ENCODE data around the gene ADGRB2.

Gene ADGRB2

DNA sequence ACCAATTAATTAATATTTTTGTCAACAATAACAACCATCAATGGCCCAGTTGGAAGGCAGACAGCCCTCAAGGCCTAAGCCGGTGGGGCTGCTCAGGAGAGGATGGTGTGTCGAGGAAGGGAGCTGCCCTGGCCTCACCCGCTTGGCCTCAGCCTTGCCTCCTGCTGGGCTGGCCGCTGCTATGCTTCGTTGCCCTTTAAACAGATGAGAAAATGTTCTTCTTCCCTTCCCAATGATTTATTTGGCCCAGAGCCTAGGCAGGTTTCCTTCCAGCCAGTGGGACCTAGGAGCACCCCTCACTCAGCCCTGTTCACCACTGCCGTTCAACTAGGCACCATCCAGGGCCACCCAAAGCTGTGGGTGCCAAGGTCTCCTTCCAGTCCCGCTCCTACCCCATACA lies 3.1 kb upstream of the ADGRB2 start:
- no peak for DNase-seq (ENCODE audit: low read depth, low spot score)
- TF ChIP-seq, protein P1, sequence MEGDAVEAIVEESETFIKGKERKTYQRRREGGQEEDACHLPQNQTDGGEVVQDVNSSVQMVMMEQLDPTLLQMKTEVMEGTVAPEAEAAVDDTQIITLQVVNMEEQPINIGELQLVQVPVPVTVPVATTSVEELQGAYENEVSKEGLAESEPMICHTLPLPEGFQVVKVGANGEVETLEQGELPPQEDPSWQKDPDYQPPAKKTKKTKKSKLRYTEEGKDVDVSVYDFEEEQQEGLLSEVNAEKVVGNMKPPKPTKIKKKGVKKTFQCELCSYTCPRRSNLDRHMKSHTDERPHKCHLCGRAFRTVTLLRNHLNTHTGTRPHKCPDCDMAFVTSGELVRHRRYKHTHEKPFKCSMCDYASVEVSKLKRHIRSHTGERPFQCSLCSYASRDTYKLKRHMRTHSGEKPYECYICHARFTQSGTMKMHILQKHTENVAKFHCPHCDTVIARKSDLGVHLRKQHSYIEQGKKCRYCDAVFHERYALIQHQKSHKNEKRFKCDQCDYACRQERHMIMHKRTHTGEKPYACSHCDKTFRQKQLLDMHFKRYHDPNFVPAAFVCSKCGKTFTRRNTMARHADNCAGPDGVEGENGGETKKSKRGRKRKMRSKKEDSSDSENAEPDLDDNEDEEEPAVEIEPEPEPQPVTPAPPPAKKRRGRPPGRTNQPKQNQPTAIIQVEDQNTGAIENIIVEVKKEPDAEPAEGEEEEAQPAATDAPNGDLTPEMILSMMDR (IDR thresholded peaks at IDR 0.05; ENCODE audit: insufficient read depth, low read length, missing control alignments): no peak
- ChIA-PET CTCF (interaction anchor here (1.0 to 3.1 kb wide), 4 partner anchors 12 to 51 kb away, joined by 3 to 21 read pairs (median 4); no protein-coding TSS in a partner anchor), POLR2A (no interaction called here)
- no peak overlapping the region for H3K4me3 ChIP-seq (ENCODE audit: low read depth, low read length)

DNA sequence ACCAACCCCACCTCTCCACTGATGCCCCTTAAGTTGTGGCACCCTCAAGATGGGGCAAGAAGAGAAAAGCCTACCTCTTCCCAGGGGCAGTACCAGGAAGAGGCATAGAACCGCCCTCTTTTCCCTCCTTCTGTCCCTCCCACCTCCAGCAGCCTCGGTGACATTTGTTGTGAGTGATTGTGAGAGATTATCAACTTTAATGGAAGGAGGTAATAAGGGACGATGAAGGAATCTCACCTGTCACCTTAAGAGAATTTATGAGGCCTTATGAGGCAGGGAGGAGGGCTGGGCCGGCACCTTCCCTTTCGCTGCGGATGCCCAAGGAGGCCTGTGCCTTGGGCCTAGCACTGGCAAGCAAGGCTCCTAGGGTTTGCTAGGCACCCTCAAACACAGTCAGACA lies 1.4 kb upstream of the ADGRB2 start:
- ChIA-PET POLR2A (no interaction called here), CTCF (interaction anchor here (1.0 to 3.1 kb wide), 7 partner anchors 9 to 199 kb away, joined by 3 to 21 read pairs (median 5); no protein-coding TSS in a partner anchor)
- TF ChIP-seq, protein P1 (IDR thresholded peaks at IDR 0.05; ENCODE audit: insufficient read depth, low read length, missing control alignments): no peak
- DNase-seq (ENCODE audit: low read depth, low spot score): no peak
- H3K4me3 ChIP-seq (ENCODE audit: low read depth, low read length): no peak overlapping the region

DNA sequence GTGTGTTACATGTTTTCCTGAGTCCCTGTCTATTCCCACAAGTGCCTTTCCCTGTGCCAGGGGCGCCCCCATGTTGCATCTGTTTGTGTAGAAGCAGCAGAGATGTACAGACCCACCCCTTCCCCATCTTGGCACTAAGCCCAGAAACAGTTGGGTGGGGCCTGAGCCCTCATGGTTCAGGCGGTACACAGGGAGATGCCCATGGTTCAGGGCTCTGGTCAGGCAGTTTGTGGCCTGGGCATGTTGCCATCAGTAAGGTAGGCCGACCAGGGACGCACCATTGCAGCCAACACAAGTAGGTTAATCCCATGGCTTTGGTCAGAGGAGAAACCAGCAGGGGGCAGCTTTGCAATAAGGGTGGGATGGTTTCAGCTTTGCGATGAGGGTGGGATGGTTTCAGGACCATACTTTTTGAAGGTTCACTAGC lies 914 bp upstream of the ADGRB2 start:
- CTCF ChIA-PET: interaction anchor here (1.0 to 3.1 kb wide), 5 partner anchors 10 to 199 kb away, joined by 3 to 21 read pairs (median 6); no protein-coding TSS in a partner anchor
- POLR2A ChIA-PET: interaction anchor here (0.7 kb wide), 1 partner anchor 72 kb away, joined by 3 read pairs; no protein-coding TSS in a partner anchor
- peak overlapping the region; percentile 70; the same call in 1 of the 2 replicates for H3K4me3 ChIP-seq (ENCODE audit: low read depth, low read length)
- DNase-seq (ENCODE audit: low read depth, low spot score): no peak
- TF ChIP-seq, protein P1 (IDR thresholded peaks at IDR 0.05; ENCODE audit: insufficient read depth, low read length, missing control alignments): peak; percentile 5

DNA sequence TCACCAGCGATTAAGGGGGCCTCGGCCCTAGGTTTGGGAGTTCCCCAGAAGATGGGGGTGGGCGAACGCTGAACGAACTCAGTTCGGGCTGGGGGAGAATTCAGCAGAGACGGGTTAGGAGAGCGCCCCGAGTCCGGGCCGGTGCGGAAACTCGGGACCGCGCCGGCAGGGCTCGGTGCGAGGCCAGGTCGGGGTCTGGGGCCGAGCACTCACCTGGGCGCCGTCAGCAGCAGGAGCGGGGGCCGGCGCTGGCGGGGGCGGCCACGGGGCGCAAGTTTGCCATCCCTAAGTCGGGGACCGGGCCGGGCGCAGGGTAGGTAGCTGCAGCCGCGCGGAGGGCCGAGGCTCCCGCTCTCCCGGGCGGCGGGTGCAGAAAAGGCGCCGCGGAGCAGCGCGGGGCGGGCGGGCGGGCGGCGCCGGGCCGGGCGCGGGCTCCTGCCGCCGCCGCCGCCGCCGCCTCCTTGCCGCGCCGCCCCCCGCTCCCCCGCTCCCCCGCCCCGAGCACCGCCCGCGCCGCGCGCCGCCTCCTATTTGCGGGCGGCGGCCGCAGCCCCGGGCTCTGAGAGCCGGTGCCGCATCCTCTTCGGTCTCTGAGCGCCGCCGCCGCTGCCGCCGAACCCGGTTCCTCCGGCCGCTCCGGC lies 349 bp downstream of the ADGRB2 start:
- ChIA-PET POLR2A (interaction anchor here (0.9 kb wide), 1 partner anchor 13 kb away, joined by 3 read pairs; no protein-coding TSS in a partner anchor), CTCF (interaction anchor here (0.8 to 3.6 kb wide), 22 partner anchors 10 to 200 kb away, joined by 3 to 16 read pairs (median 6); partner anchors contain the start of gene COL16A1)
- peak overlapping the region; percentile 70 for H3K4me3 ChIP-seq (ENCODE audit: low read depth, low read length)
- TF ChIP-seq, protein P1 (IDR thresholded peaks at IDR 0.05; ENCODE audit: insufficient read depth, low read length, missing control alignments): no peak
- no peak for DNase-seq (ENCODE audit: low read depth, low spot score)

DNA sequence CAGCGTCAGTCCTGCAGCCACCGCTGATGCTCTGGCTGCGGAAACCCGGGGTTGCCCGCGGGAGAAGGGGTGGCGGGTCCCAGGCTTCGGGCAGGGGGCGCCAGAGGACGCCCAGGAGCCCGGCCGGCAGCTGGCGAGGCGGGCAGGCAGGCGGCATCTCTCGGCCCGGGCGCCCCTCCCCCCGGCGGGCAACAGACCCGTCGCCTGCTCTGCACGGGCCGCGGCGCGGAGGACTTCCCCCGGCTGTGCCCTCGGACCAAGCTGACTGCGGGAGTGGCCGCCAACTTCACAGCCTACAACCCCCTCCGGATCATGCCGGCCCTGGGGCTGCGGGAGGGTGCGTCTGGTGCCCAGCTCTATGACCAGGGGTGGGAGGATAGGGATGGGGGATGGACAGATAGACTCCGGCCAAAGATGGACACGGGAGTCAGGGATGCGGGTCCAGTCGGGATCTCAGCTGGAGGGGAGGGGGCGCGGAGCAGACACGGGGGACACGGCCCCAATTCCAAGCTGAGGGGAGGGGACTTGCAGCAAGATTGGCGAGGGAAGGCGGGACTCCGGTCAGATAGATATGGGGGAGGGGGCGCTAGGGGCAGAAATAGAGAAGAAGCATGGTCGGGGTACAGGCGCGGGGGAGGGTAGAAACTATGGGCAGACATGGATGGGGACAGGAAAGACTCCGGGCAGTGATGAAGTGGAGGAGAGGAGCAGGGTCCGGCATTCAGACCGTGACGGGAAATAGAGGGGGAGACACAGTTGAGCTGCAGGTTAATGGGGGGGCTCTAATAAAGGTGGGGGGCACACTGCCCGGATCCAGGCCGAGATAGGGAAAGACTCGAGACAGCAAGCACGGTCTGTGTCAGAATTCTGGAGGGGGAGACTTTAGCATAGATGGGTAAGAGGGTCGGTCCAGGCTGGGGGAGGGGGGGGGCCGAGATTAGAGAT lies 1.1 kb downstream of the ADGRB2 start:
- POLR2A ChIA-PET: interaction anchor here (0.8 to 0.9 kb wide), 2 partner anchors 14 to 26 kb away, joined by 3 to 4 read pairs; no protein-coding TSS in a partner anchor
- TF ChIP-seq, protein P1 (IDR thresholded peaks at IDR 0.05; ENCODE audit: insufficient read depth, low read length, missing control alignments): peak; percentile 82
- DNase-seq (ENCODE audit: low read depth, low spot score): no peak
- CTCF ChIA-PET: interaction anchor here (0.7 to 3.6 kb wide), 29 partner anchors 9 to 306 kb away, joined by 3 to 16 read pairs (median 4); partner anchors contain the start of gene COL16A1
- H3K4me3 ChIP-seq (ENCODE audit: low read depth, low read length): peak overlapping the region; percentile 70
